OCI-M1 (cell line): ENCODE results near the gene TBCC.

Experiments
- DNase-seq: peaks from one replicate; lab custom pipeline; 2025; lab: John Stamatoyannopoulos, UW

The TBCC gene

GRCh38 chr6:42694586-42694985 is 51.3 kb downstream of the TBCC start:
- DNase-seq: no peak
